WTC11 (cell line): ENCODE measurements around the gene KDM4C. TPM values are rescaled to one million over a fixed set of nuclear protein-coding genes. Genes with fewer than 3 reads are reported as not detected.

Source experiments
- ATAC-seq: fragments of 200-7000 bp; cut with Tn5 transposase; 2 replicates; pipeline ENCODE4 v1.10.0; 2021; ENCODE audit warnings: mild to moderate bottlenecking, moderate library complexity
- CTCF ChIA-PET: fragments of 300-600 bp; sonication (Branson Sonifier 250); formaldehyde crosslinking; loops from one replicate; lab custom pipeline; 2021; ENCODE audit warnings: antibody characterized with exemption; lab: Charles Lee
- POLR2A ChIA-PET: fragments of 350-600 bp; sonication (Branson Sonifier 250); formaldehyde crosslinking; loops from one replicate; lab custom pipeline; 2021; ENCODE audit warnings: antibody characterized with exemption; lab: Charles Lee
- DNase-seq: peaks from one replicate; pipeline ENCODE4 v3.0.0; 2021; ENCODE audit warnings: low spot score
- H3K27ac Mint-ChIP-seq: 2 replicates; pipeline ENCODE4 v1.8.0; 2021; ENCODE audit warnings: mixed read lengths
- H3K27me3 Mint-ChIP-seq: 2 replicates; pipeline ENCODE4 v1.8.0; 2021; ENCODE audit warnings: low read depth, mild to moderate bottlenecking, moderate library complexity, mixed read lengths
- H3K36me3 Mint-ChIP-seq: 2 replicates; pipeline ENCODE4 v1.8.0; 2021; ENCODE audit warnings: mixed read lengths
- H3K4me1 Mint-ChIP-seq: 2 replicates; pipeline ENCODE4 v1.8.0; 2022; ENCODE audit warnings: mixed read lengths
- H3K4me3 Mint-ChIP-seq: 2 replicates; pipeline ENCODE4 v1.8.0; 2021; ENCODE audit warnings: mild to moderate bottlenecking, moderate library complexity, mixed read lengths
- H3K9me3 Mint-ChIP-seq: 2 replicates; pipeline ENCODE4 v1.8.0; 2021; ENCODE audit warnings: mixed read lengths
- EMX1 ChIP-seq: fragments of 250-450 bp; sonication (Bioruptor Pico); IDR thresholded peaks from 2 replicates; pipeline ENCODE4 v1.8.0; 2021; ENCODE audit warnings: mild to moderate bottlenecking
- ETV6 ChIP-seq: sonication (generic); formaldehyde crosslinking; IDR thresholded peaks from 2 replicates; pipeline ENCODE4 v1.8.1; 2022; ENCODE audit warnings: mild to moderate bottlenecking, missing genetic modification reagents
- FOXK1 ChIP-seq: sonication (generic); formaldehyde crosslinking; IDR thresholded peaks from 2 replicates; pipeline ENCODE4 v1.8.0; 2022; ENCODE audit warnings: mild to moderate bottlenecking, moderate library complexity, missing genetic modification reagents
- KAT7 ChIP-seq: sonication (generic); formaldehyde crosslinking; IDR thresholded peaks from 2 replicates; pipeline ENCODE4 v1.8.1; 2023; ENCODE audit warnings: missing genetic modification reagents, mild to moderate bottlenecking, borderline replicate concordance
- MXD4 ChIP-seq: fragments of 250-450 bp; sonication (Bioruptor Pico); IDR thresholded peaks from 2 replicates; pipeline ENCODE4 v1.8.0; 2021; ENCODE audit warnings: mild to moderate bottlenecking, moderate library complexity, borderline replicate concordance
- SP1 ChIP-seq: sonication (generic); formaldehyde crosslinking; conservative IDR thresholded peaks from 2 replicates; pipeline ENCODE4 v1.8.1; 2022; ENCODE audit warnings: missing genetic modification reagents
- ZNF317 ChIP-seq: sonication (generic); formaldehyde crosslinking; IDR thresholded peaks from 2 replicates; pipeline ENCODE4 v1.8.1; 2023; ENCODE audit warnings: low read depth, mild to moderate bottlenecking, moderate library complexity, missing genetic modification reagents, borderline replicate concordance
- total RNA-seq: library from RNA; stranded (reverse); gene quantifications from 3 replicates; pipeline ENCODE4 v1.2.3, GENCODE V29; 2021
- TF ChIP-seq, protein P1 (sequence below): sonication (generic); formaldehyde crosslinking; IDR thresholded peaks from 2 replicates; pipeline ENCODE4 v1.8.1; 2022; ENCODE audit warnings: missing genetic modification reagents, borderline replicate concordance
- TF ChIP-seq, protein P2 (sequence below): sonication (generic); formaldehyde crosslinking; IDR thresholded peaks from 2 replicates; pipeline ENCODE4 v1.8.1; 2022; ENCODE audit warnings: low read depth, mild to moderate bottlenecking, moderate library complexity, missing genetic modification reagents, borderline replicate concordance
- TF ChIP-seq, protein P3 (sequence below): fragments of 250-450 bp; sonication (Bioruptor Pico); IDR thresholded peaks from 2 replicates; pipeline ENCODE4 v1.9.0; 2021; ENCODE audit warnings: moderate library complexity, mild to moderate bottlenecking, inconsistent platforms, borderline replicate concordance
- TF ChIP-seq, protein P4 (sequence below): fragments of 250-450 bp; sonication (Bioruptor Pico); IDR thresholded peaks from 2 replicates; pipeline ENCODE4 v2.1.2; 2022; ENCODE audit warnings: mild to moderate bottlenecking, moderate library complexity
- TF ChIP-seq, protein P5 (sequence below): sonication (generic); formaldehyde crosslinking; IDR thresholded peaks from 2 replicates; pipeline ENCODE4 v1.8.1; 2023; ENCODE audit warnings: mild to moderate bottlenecking, missing genetic modification reagents
- TF ChIP-seq, protein P6 (sequence below): sonication (generic); formaldehyde crosslinking; IDR thresholded peaks from 2 replicates; pipeline ENCODE4 v1.8.1; 2023; ENCODE audit warnings: mild to moderate bottlenecking, moderate library complexity, missing genetic modification reagents

The KDM4C gene
- total RNA-seq, 1 experiment from 2014 or later, result 29.2 TPM

DNA sequence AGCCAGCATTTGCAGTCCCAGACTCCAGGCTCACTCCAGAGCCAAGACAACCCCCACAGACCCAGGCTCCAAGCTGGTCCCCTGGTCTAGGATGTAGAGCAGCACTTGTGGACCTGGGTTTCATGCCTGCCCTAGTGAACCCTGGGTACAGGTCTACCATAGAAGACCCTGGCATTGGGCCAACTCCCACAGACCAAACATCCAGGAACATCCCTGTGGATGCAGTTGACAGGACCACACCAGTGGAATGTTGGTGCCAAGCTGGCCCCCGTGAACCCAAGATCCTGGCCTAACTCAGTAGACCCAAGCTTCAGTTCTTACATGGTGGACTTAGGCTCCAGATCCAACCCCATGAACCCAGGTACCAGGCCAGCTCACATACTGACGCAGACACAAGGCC, 250.6 kb downstream of the KDM4C start:
- POLR2A ChIA-PET, result no interaction called here
- H3K4me3 Mint-ChIP-seq, result no peak overlapping the region
- ATAC-seq (no peak), DNase-seq (no peak)
- no peaks in the 10 kb centered on the region for H3K27me3 Mint-ChIP-seq
- no peak for TF ChIP-seq MXD4
- no peak for TF ChIP-seq ZNF317 (CRISPR knock-in tag)
- TF ChIP-seq ETV6, result no peak
- H3K36me3 Mint-ChIP-seq, result peaks cover 36% of the 10 kb centered on the region
- peaks cover 5% of the 10 kb centered on the region for H3K9me3 Mint-ChIP-seq
- CTCF ChIA-PET, result no interaction called here
- peaks cover 13% of the 10 kb centered on the region for H3K4me1 Mint-ChIP-seq
- no peak overlapping the region for H3K27ac Mint-ChIP-seq

DNA sequence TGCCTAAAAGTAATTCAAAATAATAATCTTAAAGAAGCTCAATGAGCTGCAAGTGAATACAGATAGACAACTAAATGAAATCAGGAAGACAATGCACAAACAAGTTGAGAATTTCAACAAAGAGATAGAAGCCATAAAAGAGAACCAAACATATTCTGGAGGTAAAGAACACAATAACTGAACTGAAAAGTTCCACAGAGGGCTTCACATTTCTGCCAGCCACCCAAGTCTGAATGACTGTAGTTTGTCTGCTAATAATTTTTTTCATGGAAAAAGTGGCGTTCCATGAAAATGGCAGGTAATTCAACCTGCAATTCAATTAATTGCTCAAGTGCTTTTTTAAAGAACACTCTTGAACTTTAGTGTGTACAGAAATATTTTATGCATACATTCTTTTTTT, 251.3 kb downstream of the KDM4C start:
- Mint-ChIP-seq H3K36me3 (peaks cover 36% of the 10 kb centered on the region), H3K4me3 (no peak overlapping the region), H3K27me3 (no peaks in the 10 kb centered on the region), H3K9me3 (peaks cover 5% of the 10 kb centered on the region), H3K27ac (no peak overlapping the region), H3K4me1 (peaks cover 13% of the 10 kb centered on the region)
- TF ChIP-seq, protein P1, sequence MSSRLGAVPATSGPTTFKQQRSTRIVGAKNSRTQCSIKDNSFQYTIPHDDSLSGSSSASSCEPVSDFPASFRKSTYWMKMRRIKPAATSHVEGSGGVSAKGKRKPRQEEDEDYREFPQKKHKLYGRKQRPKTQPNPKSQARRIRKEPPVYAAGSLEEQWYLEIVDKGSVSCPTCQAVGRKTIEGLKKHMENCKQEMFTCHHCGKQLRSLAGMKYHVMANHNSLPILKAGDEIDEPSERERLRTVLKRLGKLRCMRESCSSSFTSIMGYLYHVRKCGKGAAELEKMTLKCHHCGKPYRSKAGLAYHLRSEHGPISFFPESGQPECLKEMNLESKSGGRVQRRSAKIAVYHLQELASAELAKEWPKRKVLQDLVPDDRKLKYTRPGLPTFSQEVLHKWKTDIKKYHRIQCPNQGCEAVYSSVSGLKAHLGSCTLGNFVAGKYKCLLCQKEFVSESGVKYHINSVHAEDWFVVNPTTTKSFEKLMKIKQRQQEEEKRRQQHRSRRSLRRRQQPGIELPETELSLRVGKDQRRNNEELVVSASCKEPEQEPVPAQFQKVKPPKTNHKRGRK (CRISPR knock-in tag), result no peak
- TF ChIP-seq, protein P2, sequence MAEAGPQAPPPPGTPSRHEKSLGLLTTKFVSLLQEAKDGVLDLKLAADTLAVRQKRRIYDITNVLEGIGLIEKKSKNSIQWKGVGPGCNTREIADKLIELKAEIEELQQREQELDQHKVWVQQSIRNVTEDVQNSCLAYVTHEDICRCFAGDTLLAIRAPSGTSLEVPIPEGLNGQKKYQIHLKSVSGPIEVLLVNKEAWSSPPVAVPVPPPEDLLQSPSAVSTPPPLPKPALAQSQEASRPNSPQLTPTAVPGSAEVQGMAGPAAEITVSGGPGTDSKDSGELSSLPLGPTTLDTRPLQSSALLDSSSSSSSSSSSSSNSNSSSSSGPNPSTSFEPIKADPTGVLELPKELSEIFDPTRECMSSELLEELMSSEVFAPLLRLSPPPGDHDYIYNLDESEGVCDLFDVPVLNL (CRISPR knock-in tag), result no peak
- TF ChIP-seq KAT7 (CRISPR knock-in tag), result no peak
- TF ChIP-seq, protein P3, sequence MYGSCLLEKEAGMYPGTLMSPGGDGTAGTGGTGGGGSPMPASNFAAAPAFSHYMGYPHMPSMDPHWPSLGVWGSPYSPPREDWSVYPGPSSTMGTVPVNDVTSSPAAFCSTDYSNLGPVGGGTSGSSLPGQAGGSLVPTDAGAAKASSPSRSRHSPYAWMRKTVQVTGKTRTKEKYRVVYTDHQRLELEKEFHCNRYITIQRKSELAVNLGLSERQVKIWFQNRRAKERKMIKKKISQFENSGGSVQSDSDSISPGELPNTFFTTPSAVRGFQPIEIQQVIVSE (CRISPR knock-in tag), result no peak
- TF ChIP-seq, protein P4, sequence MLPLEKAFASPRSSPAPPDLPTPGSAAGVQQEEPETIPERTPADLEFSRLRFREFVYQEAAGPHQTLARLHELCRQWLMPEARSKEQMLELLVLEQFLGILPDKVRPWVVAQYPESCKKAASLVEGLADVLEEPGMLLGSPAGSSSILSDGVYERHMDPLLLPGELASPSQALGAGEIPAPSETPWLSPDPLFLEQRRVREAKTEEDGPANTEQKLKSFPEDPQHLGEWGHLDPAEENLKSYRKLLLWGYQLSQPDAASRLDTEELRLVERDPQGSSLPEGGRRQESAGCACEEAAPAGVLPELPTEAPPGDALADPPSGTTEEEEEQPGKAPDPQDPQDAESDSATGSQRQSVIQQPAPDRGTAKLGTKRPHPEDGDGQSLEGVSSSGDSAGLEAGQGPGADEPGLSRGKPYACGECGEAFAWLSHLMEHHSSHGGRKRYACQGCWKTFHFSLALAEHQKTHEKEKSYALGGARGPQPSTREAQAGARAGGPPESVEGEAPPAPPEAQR, result no peak
- TF ChIP-seq, protein P5, sequence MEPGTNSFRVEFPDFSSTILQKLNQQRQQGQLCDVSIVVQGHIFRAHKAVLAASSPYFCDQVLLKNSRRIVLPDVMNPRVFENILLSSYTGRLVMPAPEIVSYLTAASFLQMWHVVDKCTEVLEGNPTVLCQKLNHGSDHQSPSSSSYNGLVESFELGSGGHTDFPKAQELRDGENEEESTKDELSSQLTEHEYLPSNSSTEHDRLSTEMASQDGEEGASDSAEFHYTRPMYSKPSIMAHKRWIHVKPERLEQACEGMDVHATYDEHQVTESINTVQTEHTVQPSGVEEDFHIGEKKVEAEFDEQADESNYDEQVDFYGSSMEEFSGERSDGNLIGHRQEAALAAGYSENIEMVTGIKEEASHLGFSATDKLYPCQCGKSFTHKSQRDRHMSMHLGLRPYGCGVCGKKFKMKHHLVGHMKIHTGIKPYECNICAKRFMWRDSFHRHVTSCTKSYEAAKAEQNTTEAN (CRISPR knock-in tag), result no peak
- no peak for TF ChIP-seq EMX1
- TF ChIP-seq SP1 (CRISPR knock-in tag), result no peak
- TF ChIP-seq, protein P6, sequence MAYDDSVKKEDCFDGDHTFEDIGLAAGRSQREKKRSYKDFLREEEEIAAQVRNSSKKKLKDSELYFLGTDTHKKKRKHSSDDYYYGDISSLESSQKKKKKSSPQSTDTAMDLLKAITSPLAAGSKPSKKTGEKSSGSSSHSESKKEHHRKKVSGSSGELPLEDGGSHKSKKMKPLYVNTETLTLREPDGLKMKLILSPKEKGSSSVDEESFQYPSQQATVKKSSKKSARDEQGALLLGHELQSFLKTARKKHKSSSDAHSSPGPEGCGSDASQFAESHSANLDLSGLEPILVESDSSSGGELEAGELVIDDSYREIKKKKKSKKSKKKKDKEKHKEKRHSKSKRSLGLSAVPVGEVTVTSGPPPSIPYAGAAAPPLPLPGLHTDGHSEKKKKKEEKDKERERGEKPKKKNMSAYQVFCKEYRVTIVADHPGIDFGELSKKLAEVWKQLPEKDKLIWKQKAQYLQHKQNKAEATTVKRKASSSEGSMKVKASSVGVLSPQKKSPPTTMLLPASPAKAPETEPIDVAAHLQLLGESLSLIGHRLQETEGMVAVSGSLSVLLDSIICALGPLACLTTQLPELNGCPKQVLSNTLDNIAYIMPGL (CRISPR knock-in tag), result no peak
- no peak for DNase-seq
- ChIA-PET POLR2A (no interaction called here), CTCF (no interaction called here)
- no peak for ATAC-seq

DNA sequence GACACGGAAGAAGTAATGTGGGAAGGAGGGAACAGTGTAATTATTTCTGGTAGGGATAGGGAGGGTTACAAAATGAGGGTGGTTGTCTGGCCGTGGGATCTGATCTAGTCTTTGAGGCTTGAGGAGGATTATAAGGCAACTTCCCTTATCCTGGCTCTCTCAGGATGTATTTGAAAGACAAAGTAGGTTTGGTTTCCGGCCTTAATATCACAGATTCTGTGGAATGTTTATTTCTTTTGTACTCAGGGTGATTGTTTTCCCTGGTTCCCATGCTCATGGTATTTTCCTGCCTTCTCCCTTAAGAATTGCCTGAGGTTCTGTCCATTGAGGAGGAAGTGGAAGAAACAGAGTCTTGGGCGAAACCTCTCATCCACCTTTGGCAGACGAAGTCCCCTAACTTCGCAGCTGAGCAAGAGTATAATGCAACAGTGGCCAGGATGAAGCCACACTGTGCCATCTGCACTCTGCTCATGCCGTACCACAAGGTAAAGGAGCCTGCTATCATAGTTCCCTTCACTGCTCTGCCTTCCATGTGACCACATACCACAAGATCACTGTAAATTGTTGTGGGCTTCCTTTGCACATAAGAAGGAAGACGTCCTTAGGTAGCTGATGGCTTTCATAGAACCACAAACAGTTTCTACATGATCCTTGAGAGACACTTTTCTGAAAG, 253.8 kb downstream of the KDM4C start:
- Mint-ChIP-seq H3K36me3 (peaks cover 37% of the 10 kb centered on the region), H3K9me3 (no peaks in the 10 kb centered on the region), H3K27me3 (no peaks in the 10 kb centered on the region), H3K4me1 (peaks cover 13% of the 10 kb centered on the region), H3K27ac (peak overlapping the region; percentile 67), H3K4me3 (no peak overlapping the region)
- ATAC-seq (peak; percentile 30), DNase-seq (no peak)
- CTCF ChIA-PET, result no interaction called here
- no peak for TF ChIP-seq FOXK1 (CRISPR knock-in tag)
- POLR2A ChIA-PET, result no interaction called here
